PFSK-1 (cell line): Measurements from ENCODE around the gene TBC1D32.

ENCODE experiments used
- FOXP2 ChIP-seq: optimal IDR thresholded peaks from 2 replicates; pipeline ENCODE3; 2011; ENCODE audit warnings: borderline replicate concordance, control low read depth, inconsistent platforms; ENCODE audit not compliant: insufficient read depth; ENCODE audit errors: extremely low read length, extremely low read depth
- POLR2AphosphoS5 ChIP-seq: IDR thresholded peaks from 2 replicates; pipeline ENCODE4 v1.6.1; 2012; ENCODE audit warnings: low read depth, mild to moderate bottlenecking, control low read depth, low read length, moderate library complexity
- SIN3A ChIP-seq: IDR thresholded peaks from 2 replicates; pipeline ENCODE4 v1.6.1; 2012; ENCODE audit warnings: mild to moderate bottlenecking, low read length, moderate library complexity, borderline replicate concordance; ENCODE audit not compliant: insufficient read depth
- TAF1 ChIP-seq: IDR thresholded peaks from 2 replicates; pipeline ENCODE4 v1.6.1; 2012; ENCODE audit warnings: low read length, control low read depth, borderline replicate concordance; ENCODE audit not compliant: insufficient read depth
- TF ChIP-seq, protein P1 (sequence below), 2 experiments: IDR thresholded peaks; 2 replicates each; pipeline versions ENCODE4 v1.6.1 to v1.8.0; 2011 to 2012; ENCODE audit warnings: low read depth in 2 of 2, low read length in 2 of 2, control low read depth in 1 of 2, inconsistent platforms in 1 of 2, mild to moderate bottlenecking in 1 of 2, moderate library complexity in 1 of 2; ENCODE audit not compliant: insufficient read depth in 1 of 2

Gene TBC1D32

DNA sequence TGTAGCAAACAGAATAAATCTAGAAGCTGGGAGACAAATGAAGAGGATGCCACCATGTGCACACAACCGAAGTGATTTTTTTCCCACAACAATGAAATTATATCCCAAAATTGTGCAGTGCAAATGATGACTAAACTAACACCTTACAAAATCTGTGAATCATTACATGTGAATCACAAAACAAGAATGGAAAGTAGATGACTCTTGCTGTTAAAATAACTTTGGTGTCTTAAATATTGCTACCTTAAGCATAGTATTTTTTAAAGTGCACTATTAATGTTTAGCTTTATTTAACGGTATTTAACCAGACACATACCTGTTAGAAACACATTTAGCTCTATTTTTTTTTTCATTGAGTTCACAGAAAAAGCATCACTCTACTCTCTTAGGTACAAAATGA is 190.8 kb downstream of the TBC1D32 start:
- TF ChIP-seq TAF1 = no peak
- TF ChIP-seq, protein P1, sequence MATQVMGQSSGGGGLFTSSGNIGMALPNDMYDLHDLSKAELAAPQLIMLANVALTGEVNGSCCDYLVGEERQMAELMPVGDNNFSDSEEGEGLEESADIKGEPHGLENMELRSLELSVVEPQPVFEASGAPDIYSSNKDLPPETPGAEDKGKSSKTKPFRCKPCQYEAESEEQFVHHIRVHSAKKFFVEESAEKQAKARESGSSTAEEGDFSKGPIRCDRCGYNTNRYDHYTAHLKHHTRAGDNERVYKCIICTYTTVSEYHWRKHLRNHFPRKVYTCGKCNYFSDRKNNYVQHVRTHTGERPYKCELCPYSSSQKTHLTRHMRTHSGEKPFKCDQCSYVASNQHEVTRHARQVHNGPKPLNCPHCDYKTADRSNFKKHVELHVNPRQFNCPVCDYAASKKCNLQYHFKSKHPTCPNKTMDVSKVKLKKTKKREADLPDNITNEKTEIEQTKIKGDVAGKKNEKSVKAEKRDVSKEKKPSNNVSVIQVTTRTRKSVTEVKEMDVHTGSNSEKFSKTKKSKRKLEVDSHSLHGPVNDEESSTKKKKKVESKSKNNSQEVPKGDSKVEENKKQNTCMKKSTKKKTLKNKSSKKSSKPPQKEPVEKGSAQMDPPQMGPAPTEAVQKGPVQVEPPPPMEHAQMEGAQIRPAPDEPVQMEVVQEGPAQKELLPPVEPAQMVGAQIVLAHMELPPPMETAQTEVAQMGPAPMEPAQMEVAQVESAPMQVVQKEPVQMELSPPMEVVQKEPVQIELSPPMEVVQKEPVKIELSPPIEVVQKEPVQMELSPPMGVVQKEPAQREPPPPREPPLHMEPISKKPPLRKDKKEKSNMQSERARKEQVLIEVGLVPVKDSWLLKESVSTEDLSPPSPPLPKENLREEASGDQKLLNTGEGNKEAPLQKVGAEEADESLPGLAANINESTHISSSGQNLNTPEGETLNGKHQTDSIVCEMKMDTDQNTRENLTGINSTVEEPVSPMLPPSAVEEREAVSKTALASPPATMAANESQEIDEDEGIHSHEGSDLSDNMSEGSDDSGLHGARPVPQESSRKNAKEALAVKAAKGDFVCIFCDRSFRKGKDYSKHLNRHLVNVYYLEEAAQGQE (IDR thresholded peaks at IDR 0.05; ENCODE audit: insufficient read depth in 1 of 2, low read depth in 2 of 2, low read length in 2 of 2) = no peak

DNA sequence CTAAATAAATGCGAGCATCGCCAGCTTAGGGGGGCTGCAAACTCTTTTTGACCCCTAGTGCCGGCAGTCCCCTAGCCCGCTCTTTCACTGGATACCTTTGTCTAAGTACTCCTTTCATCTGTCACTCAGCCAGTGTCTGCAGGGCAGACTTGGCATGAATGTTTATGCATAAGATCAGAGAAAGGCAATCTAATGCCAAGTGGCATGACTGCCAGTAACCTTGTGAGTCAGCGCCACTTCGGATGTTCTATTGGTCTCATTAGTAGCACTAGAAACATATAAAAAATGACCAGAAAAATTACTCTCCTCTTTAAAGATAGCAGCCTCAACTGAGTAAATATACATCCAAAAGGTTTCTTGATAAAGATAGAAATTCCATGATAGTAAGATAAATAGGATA is 192.2 kb downstream of the TBC1D32 start:
- no peak for TF ChIP-seq SIN3A
- TF ChIP-seq, protein P1 (IDR thresholded peaks at IDR 0.05; ENCODE audit: insufficient read depth in 1 of 2, low read depth in 2 of 2, low read length in 2 of 2) = no peak
- no peak for TF ChIP-seq FOXP2
- TF ChIP-seq POLR2AphosphoS5 = no peak
- no peak for TF ChIP-seq TAF1

DNA sequence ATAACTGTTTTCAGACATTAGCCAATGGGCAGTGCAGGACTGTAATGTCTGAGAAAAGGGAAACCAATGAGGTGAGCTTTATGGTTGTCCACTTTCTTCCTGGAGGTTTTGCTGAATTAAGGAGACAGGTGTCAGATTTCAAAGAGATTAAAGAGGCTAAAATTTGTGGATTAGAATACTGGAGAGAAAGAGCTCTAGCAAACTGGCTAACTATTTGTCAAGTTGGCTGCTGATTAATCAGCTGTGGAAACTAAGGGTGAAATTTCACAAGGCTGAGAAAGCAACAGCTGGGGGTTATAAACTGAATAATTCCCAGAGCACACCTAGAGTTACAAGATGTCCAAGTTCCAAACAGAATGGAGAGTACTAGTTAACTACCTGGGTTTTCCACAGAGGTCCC is 198.9 kb downstream of the TBC1D32 start:
- TF ChIP-seq POLR2AphosphoS5 = no peak
- no peak for TF ChIP-seq SIN3A
- TF ChIP-seq, protein P1 (IDR thresholded peaks at IDR 0.05; ENCODE audit: insufficient read depth in 1 of 2, low read depth in 2 of 2, low read length in 2 of 2) = no peak
- no peak for TF ChIP-seq FOXP2
- no peak for TF ChIP-seq TAF1

DNA sequence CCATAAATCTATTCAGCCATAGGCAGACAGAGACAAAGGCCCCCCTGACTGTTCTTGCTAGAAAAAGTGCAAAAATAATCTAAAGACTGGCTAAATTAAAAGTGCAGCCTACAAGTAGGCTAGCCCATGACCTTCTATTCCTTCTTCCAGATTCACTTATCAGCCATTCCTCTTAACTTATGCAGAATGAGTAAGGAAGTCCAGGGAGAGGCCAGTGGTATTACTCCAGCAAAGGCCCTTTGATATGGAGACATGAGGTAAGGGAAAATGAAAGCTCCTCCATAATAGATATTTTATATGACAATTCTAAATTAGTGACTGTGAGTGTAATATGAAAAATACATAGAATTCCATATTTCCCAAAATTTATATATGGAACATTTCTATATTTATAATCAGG is 199.4 kb downstream of the TBC1D32 start:
- TF ChIP-seq FOXP2 (no peak), POLR2AphosphoS5 (no peak), TAF1 (no peak), SIN3A (no peak)
- TF ChIP-seq, protein P1 (IDR thresholded peaks at IDR 0.05; ENCODE audit: insufficient read depth in 1 of 2, low read depth in 2 of 2, low read length in 2 of 2) = no peak

DNA sequence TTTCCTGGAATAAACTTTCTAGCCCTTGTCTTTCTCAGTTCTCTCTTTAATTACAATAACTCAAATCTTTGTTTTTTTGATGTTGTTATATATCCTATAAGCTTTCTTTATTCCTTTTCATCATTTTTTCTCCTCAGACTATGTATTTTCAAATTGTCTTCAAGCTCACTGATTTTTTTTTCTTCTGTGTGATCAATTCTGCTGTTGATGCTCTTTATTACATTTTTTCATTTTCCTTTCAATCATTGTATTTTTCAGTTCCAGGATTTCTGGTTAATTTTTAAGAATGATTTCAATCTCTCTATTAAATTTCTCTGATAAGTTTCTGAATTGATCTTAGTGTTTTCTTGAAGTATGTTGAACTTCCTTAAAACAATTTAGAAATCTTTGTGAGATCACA is 209.7 kb downstream of the TBC1D32 start:
- TF ChIP-seq, protein P1 (IDR thresholded peaks at IDR 0.05; ENCODE audit: insufficient read depth in 1 of 2, low read depth in 2 of 2, low read length in 2 of 2) = no peak
- TF ChIP-seq SIN3A = no peak
- no peak for TF ChIP-seq POLR2AphosphoS5
- TF ChIP-seq FOXP2 = no peak
- TF ChIP-seq TAF1 = no peak
